Stimulated activated naive CD8-positive, alpha-beta T cell treated with anti-CD3 and anti-CD28 coated beads, Interleukin-15, Interleukin-2, amounts not matched to agents 100 ng/mL and 50 ng/mL, for 24 hours (primary cell): Measurements from ENCODE around the gene CXorf65.

Experiments
- H3K27ac Mint-ChIP-seq: one replicate; pipeline ENCODE4 v1.8.0; 2021; ENCODE audit warnings: mild to moderate bottlenecking, mixed read lengths
- H3K27me3 Mint-ChIP-seq: one replicate; pipeline ENCODE4 v1.8.0; 2021; ENCODE audit warnings: mixed read lengths
- H3K36me3 Mint-ChIP-seq: one replicate; pipeline ENCODE4 v1.8.0; 2021; ENCODE audit warnings: low read depth, mixed read lengths
- H3K4me1 Mint-ChIP-seq: one replicate; pipeline ENCODE4 v1.8.0; 2021; ENCODE audit warnings: low read depth, mixed read lengths
- H3K4me3 Mint-ChIP-seq: one replicate; pipeline ENCODE4 v1.8.0; 2021; ENCODE audit warnings: mild to moderate bottlenecking, mixed read lengths
- H3K9me3 Mint-ChIP-seq: one replicate; pipeline ENCODE4 v1.8.0; 2021; ENCODE audit warnings: mixed read lengths

CXorf65 gene

DNA sequence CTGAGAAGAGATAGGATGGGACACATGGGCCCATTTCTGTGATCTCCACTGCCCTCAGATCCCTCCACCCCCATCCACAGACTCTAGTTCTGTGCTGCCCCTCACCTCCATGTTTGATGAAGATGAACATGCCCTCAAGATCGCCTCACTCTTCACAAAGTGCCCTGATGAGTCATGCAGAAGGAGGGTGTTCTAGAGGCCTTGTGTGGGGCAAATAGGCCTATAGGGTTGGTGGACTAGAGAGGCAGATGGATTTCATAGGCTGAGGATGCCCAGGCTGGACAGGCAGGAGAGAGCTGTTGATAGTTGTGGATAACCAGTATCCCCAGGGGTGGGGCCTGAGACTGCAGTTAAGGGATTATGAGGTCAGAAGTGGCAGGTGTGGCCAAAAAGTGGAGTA lies at the start of gene CXorf65:
CXorf65 (minus strand) TSS at position 314 of the 400 bp plus-strand sequence; CDS start at position 130, 184 bp downstream.
- peaks cover 68% of the 10 kb centered on the region for H3K36me3 Mint-ChIP-seq
- no peaks in the 10 kb centered on the region for H3K9me3 Mint-ChIP-seq
- H3K27ac Mint-ChIP-seq: peak within 1 kb of the TSS; percentile 97
- H3K27me3 Mint-ChIP-seq: no peaks in the 10 kb centered on the region
- peak within 1 kb of the TSS; percentile 99 for H3K4me3 Mint-ChIP-seq
- peaks cover 68% of the 10 kb centered on the region for H3K4me1 Mint-ChIP-seq

DNA sequence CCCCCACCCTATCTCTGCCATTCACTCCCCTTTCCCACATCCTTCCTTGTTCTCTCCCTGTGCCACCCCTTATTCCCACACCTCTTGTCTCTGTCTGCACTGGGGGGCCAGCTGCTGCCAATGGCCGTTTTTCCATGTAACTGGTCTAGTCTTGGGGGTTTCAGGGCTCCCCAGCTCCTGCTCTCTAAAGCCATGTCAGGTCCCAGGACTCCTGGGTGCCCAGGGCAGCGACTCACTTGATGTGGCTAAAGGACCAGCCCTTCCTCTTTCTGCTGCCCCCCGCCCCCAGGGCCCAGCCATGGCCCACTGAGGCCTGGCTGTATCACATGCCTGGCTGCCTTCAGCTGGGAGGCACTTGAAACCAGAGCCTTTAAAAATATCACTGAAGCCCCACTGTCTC lies 48.1 kb upstream of the CXorf65 start:
- Mint-ChIP-seq H3K27ac (no peak overlapping the region), H3K9me3 (no peaks in the 10 kb centered on the region), H3K4me3 (no peak overlapping the region), H3K4me1 (peaks cover 4% of the 10 kb centered on the region), H3K27me3 (no peaks in the 10 kb centered on the region), H3K36me3 (peaks cover 3% of the 10 kb centered on the region)

DNA sequence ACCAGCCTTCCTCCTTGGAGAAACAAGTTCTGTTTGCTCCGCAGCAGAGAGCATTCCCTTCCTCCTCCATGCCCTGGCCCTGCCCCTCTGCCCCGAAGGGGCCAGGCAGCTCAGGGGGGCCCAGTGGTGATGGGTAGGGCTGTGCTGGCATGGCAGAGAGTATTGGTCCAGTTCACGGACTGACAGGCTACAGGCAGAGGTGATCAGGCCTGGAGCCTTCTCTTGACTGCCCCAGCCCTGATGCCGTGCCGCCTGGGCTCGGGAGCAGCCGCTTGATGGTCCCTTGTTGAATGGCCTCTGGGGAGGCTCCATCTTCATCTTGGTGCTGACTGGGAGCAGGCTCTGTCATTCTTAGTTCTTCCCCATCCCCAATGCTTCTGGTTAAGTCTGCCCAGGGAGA lies 47.7 kb upstream of the CXorf65 start:
- no peaks in the 10 kb centered on the region for H3K27me3 Mint-ChIP-seq
- H3K4me1 Mint-ChIP-seq: peaks cover under 1% of the 10 kb centered on the region
- H3K27ac Mint-ChIP-seq: no peak overlapping the region
- no peak overlapping the region for H3K4me3 Mint-ChIP-seq
- H3K9me3 Mint-ChIP-seq: no peaks in the 10 kb centered on the region
- H3K36me3 Mint-ChIP-seq: peaks cover 3% of the 10 kb centered on the region

DNA sequence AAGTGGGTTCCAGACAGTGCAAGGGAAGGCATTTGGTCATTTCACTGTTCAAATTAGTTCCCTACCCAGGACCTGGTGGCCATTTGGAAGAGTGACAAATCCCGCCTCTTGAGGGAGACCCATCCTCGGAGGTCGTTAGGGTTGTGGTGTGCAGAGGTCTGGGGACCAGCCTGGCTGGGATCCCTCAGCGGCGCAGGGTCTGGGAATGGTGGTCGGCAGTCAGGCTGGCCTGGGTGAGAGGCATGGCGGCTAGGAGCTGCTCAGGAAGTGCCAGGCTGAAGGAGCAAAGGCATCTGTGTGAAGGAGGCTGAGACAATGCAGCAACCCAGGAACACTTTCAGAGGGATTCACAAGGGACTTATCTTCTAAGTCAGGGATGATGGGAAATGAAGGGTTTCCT lies 44.8 kb upstream of the CXorf65 start:
- Mint-ChIP-seq H3K27ac (no peak overlapping the region), H3K4me3 (no peak overlapping the region), H3K4me1 (peaks cover 2% of the 10 kb centered on the region), H3K27me3 (no peaks in the 10 kb centered on the region), H3K9me3 (no peaks in the 10 kb centered on the region), H3K36me3 (no peaks in the 10 kb centered on the region)

DNA sequence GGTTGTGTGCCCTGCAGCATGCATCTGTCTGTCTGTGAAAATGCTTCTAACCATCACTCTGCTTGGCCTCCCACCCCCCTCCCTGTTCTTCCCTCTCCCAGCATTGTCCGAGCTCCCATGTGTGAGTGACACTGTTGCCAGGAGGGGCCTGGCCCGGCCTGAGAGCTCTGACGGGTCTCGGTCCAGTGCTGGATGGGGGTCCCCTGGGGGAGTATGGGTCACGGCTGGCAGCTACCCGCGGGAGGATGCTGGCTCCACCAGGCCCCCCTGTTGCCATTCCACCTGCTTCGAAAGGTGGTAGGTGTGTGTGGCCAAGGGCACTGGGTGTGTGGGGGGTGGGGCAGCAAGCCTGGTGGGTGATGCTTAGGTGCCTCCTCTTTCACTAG lies 41.7 kb upstream of the CXorf65 start:
- Mint-ChIP-seq H3K4me3 (no peak overlapping the region), H3K9me3 (no peaks in the 10 kb centered on the region), H3K27ac (no peak overlapping the region), H3K36me3 (no peaks in the 10 kb centered on the region), H3K4me1 (peaks cover 10% of the 10 kb centered on the region), H3K27me3 (no peaks in the 10 kb centered on the region)

GRCh38 chrX:71147496-71148277 lies 41.1 kb upstream of the CXorf65 start:
- Mint-ChIP-seq H3K36me3 (no peaks in the 10 kb centered on the region), H3K27me3 (no peaks in the 10 kb centered on the region), H3K4me1 (peaks cover 10% of the 10 kb centered on the region), H3K4me3 (no peak overlapping the region), H3K9me3 (no peaks in the 10 kb centered on the region), H3K27ac (no peak overlapping the region)

GRCh38 chrX:71144651-71145050 lies 38.1 kb upstream of the CXorf65 start, which contains the start of gene NLGN3:
TSS of gene NLGN3 (plus strand) at chrX:71144841. CDS start at chrX:71147750, 2,909 bp downstream.
- H3K4me3 Mint-ChIP-seq: no peak within 1 kb of the TSS
- no peak within 1 kb of the TSS for H3K27ac Mint-ChIP-seq
- H3K27me3 Mint-ChIP-seq: no peaks in the 10 kb centered on the region
- no peaks in the 10 kb centered on the region for H3K9me3 Mint-ChIP-seq
- H3K36me3 Mint-ChIP-seq: no peaks in the 10 kb centered on the region
- H3K4me1 Mint-ChIP-seq: peaks cover 10% of the 10 kb centered on the region

GRCh38 chrX:71143508-71143907 lies 37.0 kb upstream of the CXorf65 start:
- Mint-ChIP-seq H3K9me3 (no peaks in the 10 kb centered on the region), H3K36me3 (peaks cover 9% of the 10 kb centered on the region), H3K27me3 (no peaks in the 10 kb centered on the region), H3K27ac (no peak overlapping the region), H3K4me1 (peaks cover 16% of the 10 kb centered on the region), H3K4me3 (no peak overlapping the region)

GRCh38 chrX:71140440-71140839 lies 33.9 kb upstream of the CXorf65 start:
- peaks cover 12% of the 10 kb centered on the region for H3K4me1 Mint-ChIP-seq
- no peaks in the 10 kb centered on the region for H3K9me3 Mint-ChIP-seq
- H3K4me3 Mint-ChIP-seq: no peak overlapping the region
- H3K27me3 Mint-ChIP-seq: no peaks in the 10 kb centered on the region
- peaks cover 12% of the 10 kb centered on the region for H3K36me3 Mint-ChIP-seq
- H3K27ac Mint-ChIP-seq: no peak overlapping the region

GRCh38 chrX:71131510-71131909 lies 25.0 kb upstream of the CXorf65 start:
- peaks cover 12% of the 10 kb centered on the region for H3K4me1 Mint-ChIP-seq

DNA sequence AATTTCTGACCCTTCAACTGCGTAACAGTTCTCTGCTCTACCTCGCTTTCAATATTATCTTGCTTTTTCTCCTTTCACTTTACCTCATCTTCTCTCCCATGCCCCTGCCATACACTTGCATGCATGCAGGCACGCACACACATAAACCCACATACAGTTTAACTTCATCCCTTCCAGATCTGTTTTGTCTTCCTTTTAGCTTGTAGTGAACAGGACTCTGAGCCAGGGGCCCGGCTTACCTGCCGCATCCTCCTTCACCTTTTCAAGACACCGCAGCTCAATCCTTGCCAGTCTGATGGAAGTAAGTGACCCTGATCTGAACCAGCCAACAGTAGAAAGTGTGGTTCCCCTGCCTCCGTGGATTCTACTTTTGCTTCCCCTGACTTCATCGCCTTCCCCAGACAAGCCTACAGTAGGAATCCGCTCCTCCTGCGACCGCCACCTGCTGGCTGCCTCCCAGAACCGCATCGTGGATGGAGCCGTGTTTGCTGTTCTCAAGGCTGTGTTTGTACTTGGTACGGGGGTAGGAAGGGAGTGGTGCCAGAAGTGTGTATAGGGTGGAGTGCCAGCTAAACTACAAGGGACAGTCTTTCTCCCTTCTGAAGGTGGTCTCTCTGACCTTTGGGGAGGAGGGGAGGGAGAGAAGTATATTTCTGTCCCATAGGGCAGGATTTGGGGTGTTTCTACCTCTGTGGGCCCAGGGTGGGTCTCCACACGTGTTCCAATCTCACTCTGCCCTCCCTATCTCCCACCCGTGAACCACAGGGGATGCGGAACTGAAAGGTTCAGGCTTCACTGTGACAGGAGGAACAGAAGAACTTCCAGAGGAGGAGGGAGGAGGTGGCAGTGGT lies 22.6 kb upstream of the CXorf65 start:
- Mint-ChIP-seq H3K27ac (peak overlapping the region; percentile 77), H3K4me1 (peaks cover 12% of the 10 kb centered on the region), H3K9me3 (no peaks in the 10 kb centered on the region), H3K4me3 (peak overlapping the region; percentile 1), H3K36me3 (peaks cover 54% of the 10 kb centered on the region), H3K27me3 (no peaks in the 10 kb centered on the region)

More at GRCh38 chrX:71131510-71131909, 25.0 kb upstream of the CXorf65 start:
- H3K27me3 Mint-ChIP-seq: no peaks in the 10 kb centered on the region
- no peak overlapping the region for H3K4me3 Mint-ChIP-seq
- peaks cover 54% of the 10 kb centered on the region for H3K36me3 Mint-ChIP-seq
- H3K9me3 Mint-ChIP-seq: no peaks in the 10 kb centered on the region
- H3K27ac Mint-ChIP-seq: peak overlapping the region; percentile 4

DNA sequence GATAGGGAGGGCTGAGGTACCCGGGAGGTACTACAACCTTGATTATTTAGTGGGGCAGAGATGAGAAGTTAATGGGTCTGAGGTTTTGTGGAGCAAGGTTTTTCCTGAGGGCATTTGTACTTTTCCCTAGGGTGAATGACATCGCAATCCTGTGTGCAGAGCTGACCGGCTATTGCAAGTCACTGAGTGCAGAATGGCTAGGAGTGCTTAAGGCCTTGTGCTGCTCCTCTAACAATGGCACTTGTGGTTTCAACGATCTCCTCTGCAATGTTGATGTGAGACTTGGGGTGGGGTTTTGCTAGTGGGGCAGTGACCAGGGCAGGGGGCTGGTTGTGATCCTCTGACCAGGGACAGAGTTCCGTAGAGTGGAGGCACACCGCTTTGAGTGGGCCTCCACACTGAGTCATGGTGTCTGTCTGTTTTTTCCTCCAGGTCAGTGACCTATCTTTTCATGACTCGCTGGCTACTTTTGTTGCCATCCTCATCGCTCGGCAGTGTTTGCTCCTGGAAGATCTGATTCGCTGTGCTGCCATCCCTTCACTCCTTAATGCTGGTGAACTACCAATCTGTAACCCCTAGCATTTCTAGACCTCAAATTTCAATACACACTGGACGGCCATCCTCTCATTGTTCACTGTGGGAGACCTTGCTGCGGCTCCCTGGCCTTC lies 21.8 kb upstream of the CXorf65 start:
- H3K27ac Mint-ChIP-seq: peak overlapping the region; percentile 64
- no peaks in the 10 kb centered on the region for H3K9me3 Mint-ChIP-seq
- H3K27me3 Mint-ChIP-seq: no peaks in the 10 kb centered on the region
- H3K4me1 Mint-ChIP-seq: peaks cover 12% of the 10 kb centered on the region
- H3K4me3 Mint-ChIP-seq: no peak overlapping the region
- peaks cover 59% of the 10 kb centered on the region for H3K36me3 Mint-ChIP-seq

DNA sequence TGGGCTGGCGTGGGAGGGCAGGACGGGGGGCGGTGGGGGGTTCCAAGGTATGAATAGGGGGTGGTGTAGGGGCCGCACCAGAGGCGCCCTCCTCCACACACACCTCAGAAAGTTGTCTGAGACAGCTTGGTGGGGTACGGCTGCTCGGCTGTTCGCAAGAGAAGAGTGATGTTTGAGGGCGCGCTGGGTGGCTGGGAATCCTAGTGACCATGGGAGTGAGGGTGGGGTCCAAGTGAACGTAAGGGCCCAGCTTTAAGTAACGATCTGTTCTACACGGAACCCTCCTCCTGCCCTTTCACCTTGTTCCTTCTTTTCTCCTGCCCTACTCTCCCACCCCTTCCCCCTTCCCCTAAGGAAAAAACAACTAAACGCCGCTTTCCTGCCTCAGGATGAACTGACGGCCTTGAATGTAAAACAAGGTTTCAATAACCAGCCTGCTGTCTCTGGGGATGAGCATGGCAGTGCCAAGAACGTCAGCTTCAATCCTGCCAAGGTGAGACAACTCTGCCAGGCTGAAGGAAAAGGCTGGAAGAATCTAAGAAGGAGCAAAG lies 12.5 kb upstream of the CXorf65 start:
- Mint-ChIP-seq H3K27ac (peak overlapping the region; percentile 65), H3K4me3 (peak overlapping the region; percentile 81), H3K9me3 (no peaks in the 10 kb centered on the region), H3K4me1 (peaks cover 17% of the 10 kb centered on the region), H3K27me3 (no peaks in the 10 kb centered on the region), H3K36me3 (peaks cover 23% of the 10 kb centered on the region)

GRCh38 chrX:71118032-71118984 lies 11.8 kb upstream of the CXorf65 start, which contains the start of gene MED12:
TSS of gene MED12 (plus strand) at chrX:71118596. CDS start at chrX:71118755, 159 bp downstream.
- no peaks in the 10 kb centered on the region for H3K9me3 Mint-ChIP-seq
- H3K4me3 Mint-ChIP-seq: peak within 1 kb of the TSS; percentile 81
- H3K4me1 Mint-ChIP-seq: peaks cover 20% of the 10 kb centered on the region
- H3K27ac Mint-ChIP-seq: peak within 1 kb of the TSS; percentile 79
- peaks cover 19% of the 10 kb centered on the region for H3K36me3 Mint-ChIP-seq
- H3K27me3 Mint-ChIP-seq: no peaks in the 10 kb centered on the region
